Measurements from ENCODE around the gene C6orf118.

Gene C6orf118

DNA sequence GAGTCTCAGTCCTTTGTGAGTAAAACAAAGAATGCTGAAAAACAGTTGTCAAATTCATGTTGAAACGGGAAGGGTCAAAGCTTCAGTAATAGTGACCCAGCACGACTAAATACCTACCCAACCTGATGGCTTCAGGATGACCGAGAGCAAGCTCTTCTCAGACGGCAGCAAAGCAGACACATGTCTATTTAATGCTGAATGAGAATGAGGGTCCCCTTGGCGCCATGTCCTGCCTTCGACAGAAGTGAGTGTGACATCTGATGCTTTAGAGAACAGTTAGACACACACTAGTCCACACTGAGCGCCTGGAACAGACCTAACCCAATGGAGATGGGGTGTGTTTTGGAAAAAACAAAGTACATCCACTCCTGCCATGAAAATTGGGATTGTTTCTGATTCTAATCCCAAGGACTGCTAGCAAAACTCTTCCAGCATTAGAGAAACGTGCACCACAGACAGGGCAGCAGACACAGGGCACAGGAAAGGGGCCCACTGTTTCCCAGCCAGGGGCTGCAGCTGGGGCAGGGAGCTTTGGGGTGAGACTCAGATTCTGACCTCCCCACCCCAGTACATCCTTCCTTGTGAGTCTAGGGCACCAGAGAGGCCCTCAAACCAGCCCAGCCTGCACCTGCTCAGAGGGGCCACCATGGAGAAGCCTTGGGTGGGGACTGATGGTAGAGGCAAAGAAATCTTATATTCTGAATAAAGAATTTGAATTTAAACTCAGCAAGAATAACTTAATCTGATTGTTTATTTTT is 76.5 kb downstream of the C6orf118 start:
- in situ Hi-C loops (cut with MboI; ENCODE audit: low sequenced_read_pairs, unreplicated experiment): no loop called here

GRCh38 chr6:165231581-165232561 is 77.5 kb downstream of the C6orf118 start:
- in situ Hi-C loops (cut with MboI; ENCODE audit: low sequenced_read_pairs, unreplicated experiment): no loop called here
- no peak for TF ChIP-seq CTCF (IDR thresholded peaks at IDR 0.05; ENCODE audit: borderline replicate concordance, control extremely low read depth, extremely low read depth, insufficient read depth, missing control alignments)
- no peak for DNase-seq (ENCODE audit: low spot score)

More for the DNA sequence above, 76.5 kb downstream of the C6orf118 start:
- no peak for TF ChIP-seq CTCF (IDR thresholded peaks at IDR 0.05; ENCODE audit: borderline replicate concordance, control extremely low read depth, extremely low read depth, insufficient read depth, missing control alignments)
- DNase-seq (ENCODE audit: low spot score): no peak

- TF ChIP-seq CTCF (IDR thresholded peaks at IDR 0.05; ENCODE audit: borderline replicate concordance, control extremely low read depth, extremely low read depth, insufficient read depth, missing control alignments): no peak
- in situ Hi-C loops (cut with MboI; ENCODE audit: low sequenced_read_pairs, unreplicated experiment): no loop called here
Observed at GRCh38 chr6:165231177-165231576, 78.2 kb downstream of the C6orf118 start.

More at GRCh38 chr6:165231177-165231576, 78.2 kb downstream of the C6orf118 start:
- DNase-seq (ENCODE audit: low spot score): no peak
